NCI-H82 treated with DMSO at 0.1 percent for 48 hours (cell line): ENCODE measurements around the gene DHRS1.
"Not testable (repeated sequence)": the region's sequence is repeated elsewhere in the genome, so short reads cannot be mapped to it uniquely, and the experiment has no call there.

Experiments
- DNase-seq: peaks from one replicate; lab custom pipeline; 2025; ENCODE audit not compliant: unreplicated experiment; lab: John Stamatoyannopoulos, UW

Gene DHRS1

DNA sequence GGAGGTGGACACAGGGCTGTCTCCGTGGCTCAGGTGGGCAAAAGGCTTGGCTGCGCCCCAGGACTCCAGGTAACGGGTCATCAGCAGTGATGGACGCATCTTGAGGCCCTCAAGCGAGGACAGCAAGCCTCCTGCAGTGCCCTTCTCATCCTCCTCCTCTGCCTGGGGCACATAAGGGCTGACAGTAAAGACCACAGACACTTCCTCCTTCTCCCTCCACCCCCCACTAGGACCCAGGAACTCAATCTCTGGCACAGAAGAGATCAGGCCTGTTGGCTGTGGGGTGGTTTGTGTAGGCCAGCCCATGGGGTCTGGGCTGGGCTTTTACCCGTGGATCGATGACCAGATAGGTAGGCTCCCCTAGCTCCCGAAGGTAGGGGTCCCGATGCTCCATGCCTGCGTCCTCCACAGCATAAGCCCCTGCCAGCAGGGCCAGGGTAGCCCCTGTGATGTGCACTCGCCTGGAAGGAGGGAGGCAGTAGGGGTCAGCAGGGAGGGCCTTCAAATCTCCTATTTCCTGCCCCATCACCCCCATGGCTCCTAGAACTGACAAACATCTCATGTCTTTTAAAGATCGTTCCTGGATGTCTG lies 29.6 kb upstream of the DHRS1 start:
- DNase-seq: no peak

DNA sequence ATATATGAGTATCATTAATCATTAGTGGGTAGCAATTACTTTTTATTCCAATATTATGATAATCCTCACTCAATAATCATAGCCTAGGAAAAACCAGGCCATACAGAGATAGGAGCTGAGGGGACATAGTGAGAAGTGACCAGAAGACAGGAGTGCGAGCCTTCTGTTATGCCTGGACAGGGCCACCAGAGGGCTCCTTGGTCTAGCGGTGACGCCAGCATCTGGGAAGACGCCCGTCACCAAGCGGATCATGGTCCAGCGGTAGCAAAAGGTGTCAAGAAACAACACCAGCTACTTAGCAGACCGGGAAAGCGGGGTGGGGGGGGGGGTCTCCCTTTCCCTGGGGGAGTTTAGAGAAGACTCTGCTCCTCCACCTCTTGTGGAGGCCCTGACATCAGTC lies 28.3 kb upstream of the DHRS1 start:
- DNase-seq: not testable (repeated sequence)

DNA sequence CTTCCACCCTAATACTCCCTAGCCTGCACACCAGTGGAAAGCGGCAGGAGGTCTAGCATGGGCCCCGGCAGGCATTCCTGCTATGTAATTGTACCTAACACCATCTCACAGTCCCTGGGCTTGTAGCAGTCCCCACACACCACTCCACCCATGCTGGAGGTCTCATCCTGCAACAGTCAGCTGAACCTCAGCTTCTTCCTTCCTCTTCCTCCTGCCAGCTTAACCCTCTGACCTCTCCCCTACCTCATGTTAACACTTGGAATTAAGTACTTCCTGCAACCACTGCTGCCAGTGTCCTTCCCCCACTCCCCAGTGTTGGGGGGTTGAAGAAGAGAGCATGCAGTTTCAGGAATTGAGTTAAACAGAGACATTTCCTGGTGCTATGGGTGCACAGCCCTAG lies 27.7 kb upstream of the DHRS1 start:
- DNase-seq: no peak

DNA sequence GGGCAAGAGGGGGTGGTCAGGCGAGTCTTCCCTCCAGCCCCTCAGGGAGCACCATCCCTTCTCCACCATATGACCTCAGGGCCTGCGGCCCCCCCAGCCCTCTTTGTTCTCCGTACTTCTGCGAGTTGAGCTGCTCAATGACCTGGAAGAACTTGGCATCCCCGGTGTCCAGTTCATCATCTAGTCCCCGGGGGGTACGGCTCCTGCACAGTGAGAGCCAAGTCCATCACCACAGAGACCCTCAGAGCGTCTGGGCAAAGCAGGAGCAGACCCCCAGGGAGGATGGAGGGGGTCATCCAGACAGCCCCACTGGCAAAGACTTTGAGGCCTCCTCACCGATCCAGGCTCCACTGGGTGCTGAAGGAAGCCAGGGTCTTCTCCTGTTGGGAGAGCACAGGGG lies 26.4 kb upstream of the DHRS1 start:
- DNase-seq: no peak

DNA sequence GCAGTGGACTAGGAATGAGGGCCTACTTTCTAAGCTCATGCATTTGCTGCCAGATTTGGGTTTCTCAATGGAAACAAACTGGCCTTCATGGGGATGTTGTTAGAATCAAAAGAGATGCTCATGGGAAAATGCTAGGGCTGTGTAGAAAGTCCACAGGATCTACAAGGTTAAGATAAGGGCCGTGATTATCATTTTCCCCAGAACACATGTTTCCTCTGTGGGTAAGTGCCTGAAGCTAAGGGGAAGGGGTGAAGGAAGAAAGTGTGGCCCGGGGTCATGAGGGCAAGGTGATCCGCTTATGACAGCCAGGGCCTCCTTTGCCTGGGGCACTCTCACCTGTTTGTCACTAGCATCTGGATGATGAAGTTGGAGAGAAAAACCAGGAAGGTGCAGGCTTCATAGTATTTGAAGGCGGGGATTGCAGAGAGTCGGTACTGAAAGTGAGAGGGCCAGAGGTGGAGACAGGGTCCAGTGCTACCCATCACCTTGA lies 25.5 kb upstream of the DHRS1 start:
- no peak for DNase-seq

DNA sequence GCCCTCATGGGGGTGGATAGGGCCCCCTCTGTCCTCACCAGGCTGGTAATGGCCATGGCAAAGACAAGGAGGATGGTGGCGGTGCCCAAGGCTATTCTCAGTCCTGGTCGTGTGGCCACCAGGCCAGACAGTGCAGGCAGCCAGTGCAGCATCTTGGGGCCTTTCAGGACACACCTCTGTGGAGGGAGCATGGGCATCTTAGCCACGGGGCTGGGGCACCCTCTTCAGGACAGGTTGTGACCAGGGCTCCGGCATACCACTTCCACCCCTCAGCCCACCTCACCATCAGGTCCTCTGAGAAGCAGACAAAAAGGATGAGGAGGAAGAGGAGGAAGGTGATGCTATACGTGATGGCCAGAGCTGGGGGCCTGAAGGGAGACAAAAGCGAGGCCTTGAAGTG lies 24.4 kb upstream of the DHRS1 start:
- DNase-seq: no peak

DNA sequence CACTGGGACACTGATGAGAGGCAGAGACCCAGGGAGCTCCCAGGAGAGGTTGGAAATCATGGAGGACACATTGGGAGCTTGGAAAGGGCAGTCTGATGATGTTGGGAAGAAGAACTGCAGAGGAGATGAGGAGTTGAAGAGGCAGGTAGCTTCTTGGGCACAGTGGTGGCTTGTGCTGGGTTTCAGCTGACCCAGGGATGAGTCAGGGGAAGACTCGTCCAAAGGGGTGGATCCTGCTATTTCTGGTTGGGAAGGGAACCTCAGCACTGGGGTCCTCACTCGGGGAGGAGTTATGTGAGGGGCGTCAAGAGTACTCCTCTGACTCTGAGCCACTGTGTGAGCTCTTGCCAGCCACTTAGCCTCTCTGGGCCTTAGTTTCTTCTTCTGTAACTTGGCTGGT lies 23.8 kb upstream of the DHRS1 start:
- DNase-seq: no peak

DNA sequence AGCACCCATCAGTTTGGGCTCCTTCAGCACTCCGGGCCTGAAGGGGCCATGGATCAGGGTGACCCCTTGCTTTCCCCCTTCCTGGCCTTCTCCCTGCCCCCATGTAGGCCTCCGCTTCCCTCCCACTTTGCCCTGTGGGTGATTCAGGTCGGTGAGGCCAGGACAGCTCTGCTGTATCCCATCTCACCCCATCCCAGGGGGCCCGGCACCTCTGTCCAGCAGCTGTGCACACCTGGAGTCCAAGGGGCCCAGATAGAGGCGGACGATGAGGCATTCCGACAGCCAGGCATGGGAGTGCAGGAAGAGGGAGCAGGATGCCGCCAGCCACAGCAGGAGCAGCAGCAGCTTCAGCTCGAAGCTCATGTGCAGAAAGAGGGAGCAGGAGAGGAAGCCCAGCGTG lies 23.1 kb upstream of the DHRS1 start:
- no peak for DNase-seq

DNA sequence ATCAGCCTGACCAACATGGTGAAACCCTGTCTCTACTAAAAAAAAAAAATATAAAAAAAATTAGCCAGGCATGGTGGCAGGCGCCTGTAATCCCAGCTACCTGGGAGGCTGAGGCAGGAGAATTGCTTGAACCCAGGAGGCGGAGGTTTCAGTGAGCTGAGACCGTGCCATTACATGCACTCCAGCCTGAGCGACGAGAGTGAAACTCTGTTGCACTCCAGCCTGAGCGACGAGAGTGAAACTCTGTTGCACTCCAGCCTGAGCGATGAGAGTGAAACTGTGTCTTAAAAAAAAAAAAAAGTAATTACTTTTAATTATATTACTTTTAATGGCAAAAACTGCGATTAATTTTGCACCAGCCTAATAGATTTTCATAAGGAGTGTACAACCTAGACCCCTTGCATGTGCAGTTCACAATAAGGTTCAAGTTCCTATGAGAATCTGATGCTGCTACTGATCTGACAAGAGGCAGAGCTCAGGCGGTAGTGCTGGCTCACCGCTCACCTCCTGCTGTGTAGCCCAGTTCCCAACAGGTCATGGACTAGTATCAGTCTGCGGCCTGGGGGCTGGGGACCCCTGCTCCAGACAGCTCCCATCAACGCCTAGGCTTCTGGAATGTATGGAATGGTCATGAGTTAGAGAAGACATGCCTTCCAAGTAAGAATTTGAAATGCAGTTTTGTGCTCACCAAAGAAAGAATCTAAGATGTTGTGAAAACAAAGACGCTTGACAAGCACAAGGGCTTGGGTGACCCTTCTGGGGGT lies 21.8 kb upstream of the DHRS1 start:
- no peak for DNase-seq

DNA sequence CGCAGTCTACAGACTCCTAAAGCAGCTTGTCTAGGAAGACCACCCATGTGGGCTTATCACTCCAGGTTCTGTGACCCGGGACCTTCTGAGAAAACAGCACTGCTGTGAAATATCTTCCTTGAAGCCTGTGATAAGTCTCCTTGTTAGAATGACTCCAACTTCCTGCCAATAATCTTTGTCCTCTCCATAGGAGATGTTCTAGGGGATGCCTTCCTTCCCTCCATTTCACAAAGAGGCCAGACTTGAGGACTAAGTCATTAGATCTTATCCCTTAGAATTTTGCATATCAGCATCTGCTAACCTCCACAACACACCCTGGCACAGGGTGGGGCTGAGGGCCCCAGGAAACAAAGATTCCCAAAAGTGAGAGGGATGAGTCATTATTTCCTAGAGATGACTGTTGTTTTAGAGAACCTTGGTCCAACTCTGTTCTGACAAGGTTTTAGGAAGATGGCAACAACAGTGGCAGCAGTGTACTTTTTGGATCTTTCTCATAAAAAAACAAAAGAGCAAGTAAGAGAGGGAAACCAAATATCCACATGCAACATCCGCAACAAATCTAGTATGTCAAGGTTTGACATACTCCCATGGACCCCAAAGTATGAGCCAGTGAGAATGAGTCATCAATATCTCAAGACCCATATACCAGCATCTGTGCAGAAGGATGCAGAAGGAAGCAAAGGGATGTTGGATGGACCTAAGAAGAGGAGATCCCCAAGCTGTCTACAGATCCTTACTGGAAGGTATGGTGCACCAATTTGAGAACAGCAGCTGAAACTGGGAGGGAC lies 17.8 kb upstream of the DHRS1 start:
- DNase-seq: no peak

DNA sequence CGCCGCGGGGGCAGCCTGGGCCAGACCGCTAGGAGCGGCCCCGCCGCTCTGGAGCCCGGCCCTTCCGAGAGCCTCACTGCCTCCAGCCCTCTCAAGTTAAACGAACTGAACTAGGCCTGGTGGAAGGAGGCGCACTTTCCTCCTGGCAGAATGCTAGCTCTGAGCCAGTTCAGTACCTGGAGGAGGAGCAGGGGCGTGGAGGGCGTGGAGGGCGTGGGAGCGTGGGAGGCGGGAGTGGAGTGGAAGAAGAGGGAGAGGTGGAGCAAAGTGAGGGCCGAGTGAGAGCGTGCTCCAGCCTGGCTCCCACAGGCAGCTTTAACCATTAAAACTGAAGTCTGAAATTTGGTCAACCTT lies 17.0 kb upstream of the DHRS1 start:
- no peak for DNase-seq

DNA sequence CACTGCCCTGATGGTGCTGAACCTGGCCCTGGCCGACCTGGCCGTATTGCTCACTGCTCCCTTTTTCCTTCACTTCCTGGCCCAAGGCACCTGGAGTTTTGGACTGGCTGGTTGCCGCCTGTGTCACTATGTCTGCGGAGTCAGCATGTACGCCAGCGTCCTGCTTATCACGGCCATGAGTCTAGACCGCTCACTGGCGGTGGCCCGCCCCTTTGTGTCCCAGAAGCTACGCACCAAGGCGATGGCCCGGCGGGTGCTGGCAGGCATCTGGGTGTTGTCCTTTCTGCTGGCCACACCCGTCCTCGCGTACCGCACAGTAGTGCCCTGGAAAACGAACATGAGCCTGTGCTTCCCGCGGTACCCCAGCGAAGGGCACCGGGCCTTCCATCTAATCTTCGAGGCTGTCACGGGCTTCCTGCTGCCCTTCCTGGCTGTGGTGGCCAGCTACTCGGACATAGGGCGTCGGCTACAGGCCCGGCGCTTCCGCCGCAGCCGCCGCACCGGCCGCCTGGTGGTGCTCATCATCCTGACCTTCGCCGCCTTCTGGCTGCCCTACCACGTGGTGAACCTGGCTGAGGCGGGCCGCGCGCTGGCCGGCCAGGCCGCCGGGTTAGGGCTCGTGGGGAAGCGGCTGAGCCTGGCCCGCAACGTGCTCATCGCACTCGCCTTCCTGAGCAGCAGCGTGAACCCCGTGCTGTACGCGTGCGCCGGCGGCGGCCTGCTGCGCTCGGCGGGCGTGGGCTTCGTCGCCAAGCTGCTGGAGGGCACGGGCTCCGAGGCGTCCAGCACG lies 16.4 kb upstream of the DHRS1 start:
- DNase-seq: no peak

DNA sequence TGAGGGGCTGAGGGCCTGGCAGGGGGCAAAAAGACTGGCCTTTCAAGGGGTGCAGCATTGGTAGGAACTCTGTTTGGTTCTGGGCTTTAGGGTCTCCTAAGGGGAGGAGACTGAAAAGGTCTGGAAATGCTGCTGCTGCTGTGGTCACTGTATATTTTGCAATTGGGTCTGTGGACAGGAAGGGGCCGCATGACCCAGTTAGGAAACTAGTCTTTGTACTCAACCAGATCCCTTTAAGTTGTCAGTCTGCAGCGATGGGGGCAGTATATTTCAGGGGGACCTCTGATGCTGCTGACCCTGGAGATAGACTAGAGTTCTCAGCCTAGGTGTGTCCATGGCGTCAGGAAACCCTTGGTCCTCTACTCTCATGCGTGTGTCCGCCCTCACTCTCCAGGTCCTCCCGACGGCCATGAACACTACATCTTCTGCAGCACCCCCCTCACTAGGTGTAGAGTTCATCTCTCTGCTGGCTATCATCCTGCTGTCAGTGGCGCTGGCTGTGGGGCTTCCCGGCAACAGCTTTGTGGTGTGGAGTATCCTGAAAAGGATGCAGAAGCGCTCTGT lies 15.7 kb upstream of the DHRS1 start:
- DNase-seq: no peak

DNA sequence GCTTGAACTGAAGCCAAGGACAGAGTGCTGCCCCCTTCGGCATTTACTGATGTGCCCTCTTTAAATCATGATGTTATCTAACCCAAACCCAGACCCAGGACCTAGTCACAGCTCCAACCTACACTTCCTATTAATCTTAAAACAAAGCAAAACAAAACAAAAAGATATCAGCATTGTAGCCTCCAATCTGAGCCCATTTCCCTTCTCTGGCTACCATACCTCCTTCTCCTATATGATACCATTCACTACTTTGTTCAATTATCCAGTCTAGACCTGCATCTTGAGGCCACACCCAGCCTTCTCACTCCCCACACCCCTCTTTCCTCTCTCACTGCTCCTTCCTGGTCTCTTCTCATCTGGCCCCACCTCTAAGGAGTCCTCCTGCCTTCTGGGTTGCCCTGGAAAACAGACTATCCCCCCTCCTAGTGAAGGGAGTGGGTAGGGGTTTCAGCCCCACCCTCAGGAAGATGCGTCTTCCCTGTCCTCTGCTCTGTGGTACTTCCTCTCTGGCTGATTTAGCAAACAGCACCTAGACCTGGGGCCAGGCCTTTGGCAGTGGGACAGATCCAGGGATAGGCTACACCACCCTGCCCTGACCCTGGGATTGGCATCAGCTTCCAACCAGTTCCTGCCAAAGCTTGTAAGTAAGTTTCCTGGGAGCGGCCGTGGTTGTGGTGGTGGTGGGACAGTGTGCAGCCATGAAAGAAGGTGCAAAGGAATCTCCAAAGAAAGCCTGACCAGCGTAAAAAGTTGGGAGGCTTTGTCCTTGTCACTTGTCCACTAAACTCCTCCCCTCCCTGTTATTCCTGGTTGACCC lies 15.0 kb upstream of the DHRS1 start:
- DNase-seq: no peak

DNA sequence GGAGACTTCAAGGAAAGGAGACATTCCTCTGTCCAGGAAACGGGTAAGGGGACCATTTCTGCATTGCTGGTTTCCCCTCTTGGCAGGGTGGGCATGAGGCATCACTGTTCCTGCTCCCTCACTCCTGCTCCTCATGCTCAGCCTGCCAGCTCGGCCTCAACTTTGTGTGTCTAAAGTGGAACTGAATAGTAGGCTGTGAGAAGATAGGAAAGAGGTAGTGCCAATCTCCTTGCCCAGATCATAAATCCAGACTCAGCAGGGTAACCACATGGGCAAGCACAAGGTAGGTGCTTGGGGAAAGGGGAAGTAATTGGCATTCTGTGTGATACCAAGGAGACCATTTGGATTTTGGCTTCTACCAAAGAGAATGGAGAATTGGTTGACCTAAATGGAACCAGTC lies 14.3 kb upstream of the DHRS1 start:
- no peak for DNase-seq

DNA sequence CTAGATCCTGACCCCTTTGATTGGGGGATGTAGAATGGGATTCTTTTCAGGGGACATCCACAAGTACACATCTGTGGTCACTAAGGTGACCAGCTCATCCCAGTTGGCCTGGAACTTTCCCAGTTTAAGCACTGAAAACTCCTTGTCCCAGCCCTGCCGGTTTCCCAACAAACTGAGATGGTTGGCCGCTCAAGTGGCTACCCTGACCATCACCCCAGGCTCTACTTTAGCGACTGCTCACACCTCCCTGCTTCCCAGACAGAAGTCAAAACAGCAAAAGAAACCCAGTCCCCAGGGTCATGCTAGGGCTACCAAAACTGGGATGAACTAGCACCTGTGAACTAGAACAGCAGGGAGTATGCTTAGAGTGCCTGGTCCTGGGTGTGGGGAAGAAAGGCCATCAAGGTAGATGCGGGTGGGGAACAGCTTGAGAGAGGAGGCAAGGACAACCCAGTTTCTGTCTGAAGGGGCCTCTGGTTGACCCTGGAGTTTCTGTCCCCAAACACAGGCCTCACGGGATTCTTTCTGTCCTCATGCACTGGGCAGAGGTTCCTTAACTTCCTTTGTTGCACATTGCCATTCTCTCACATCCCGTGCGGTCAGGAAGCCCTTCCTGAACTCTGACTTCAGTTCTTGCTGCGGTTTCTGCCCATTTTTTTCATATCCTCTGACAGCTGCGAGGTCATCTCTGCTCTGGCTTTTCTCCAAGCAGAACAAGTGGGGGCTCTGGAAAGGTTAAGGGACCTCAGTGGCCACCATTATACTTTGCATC lies 13.3 kb upstream of the DHRS1 start:
- DNase-seq: no peak

DNA sequence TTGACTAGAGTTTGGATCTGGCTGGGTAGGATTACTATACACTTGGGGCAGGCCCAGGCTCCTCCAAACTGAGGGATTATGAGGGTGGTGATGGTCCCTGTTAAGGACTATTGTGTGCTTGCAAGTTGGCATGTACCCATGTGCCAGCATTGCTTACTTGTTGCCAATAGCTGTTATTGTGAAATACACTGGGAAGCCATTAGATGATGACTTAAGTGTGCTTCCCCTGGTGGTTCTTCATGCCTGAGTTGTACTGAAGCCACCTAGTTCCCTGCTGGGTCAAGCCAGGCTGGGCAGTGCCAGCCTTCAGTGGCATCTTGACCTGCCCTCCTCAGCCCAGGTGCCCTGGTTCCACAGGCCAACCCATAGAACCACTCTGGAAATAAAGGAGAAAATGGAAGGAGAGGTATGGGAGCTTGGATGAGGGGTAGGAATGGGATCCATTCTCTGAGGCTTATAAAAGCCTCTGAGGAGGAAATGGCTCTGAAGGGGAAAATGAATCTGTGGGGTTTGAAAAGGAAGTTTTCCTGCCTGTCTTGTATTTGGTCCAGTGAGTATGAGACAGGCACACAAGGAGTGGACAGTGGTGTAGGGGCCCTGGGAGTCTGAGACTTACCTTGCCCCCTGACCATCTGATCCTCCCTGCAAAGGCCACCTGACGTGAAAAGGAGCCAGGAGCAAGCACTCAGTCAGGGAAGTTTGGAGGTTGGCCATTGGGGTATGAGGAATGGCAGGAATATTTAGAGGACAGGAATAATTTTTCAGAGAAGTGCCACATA lies 12.4 kb upstream of the DHRS1 start:
- no peak for DNase-seq
